HG03342 (cell line): ENCODE data around the gene PON1.

Source experiments
- ATAC-seq: cut with Tn5 transposase; IDR thresholded peaks from one replicate; pipeline ENCODE4 v1.9.1; 2021; ENCODE audit warnings: mild to moderate bottlenecking, moderate library complexity; ENCODE audit not compliant: unreplicated experiment

Gene PON1

DNA sequence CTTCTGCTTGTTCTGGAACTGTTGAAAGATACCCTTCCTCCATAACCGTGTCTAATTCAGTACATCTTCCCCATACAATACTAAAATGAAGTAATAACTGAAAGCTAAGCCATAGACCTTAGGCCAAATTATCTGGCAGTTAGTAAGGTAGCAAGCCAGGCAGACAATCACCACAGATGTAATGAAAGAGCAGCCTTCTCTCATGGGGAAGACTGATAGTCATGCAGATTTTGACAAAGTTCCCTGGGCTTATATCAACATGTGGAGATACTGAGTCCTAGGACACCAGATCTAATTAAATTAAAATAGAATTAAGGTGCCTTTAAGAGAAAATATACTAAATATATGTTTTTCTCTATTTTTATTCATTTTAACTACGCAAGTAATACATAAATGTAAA, 61.5 kb downstream of the PON1 start:
- ATAC-seq = no peak

DNA sequence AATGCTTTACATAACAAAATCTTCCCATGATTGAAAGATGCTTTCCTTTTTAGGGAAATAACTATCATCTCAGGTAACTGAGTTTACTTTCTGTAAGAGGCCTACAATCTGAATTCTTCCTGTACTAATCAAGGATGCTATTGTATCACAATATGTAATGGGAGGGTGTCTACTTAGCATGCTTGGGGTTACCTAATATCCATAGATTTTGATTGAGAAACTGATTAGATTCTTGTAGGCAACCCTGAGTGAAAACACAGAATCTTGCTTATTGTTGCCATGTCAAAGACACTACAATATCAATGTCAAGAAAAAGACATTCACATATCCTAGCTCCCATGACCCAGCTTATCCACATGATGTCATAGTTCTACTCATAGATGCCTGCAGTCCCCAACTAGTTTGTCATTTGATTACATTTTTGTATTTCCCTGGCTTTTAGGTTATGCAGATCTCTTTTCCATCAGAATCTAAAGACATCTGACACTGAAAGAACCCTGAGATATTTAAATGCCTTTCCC, 62.4 kb downstream of the PON1 start:
- ATAC-seq = no peak

DNA sequence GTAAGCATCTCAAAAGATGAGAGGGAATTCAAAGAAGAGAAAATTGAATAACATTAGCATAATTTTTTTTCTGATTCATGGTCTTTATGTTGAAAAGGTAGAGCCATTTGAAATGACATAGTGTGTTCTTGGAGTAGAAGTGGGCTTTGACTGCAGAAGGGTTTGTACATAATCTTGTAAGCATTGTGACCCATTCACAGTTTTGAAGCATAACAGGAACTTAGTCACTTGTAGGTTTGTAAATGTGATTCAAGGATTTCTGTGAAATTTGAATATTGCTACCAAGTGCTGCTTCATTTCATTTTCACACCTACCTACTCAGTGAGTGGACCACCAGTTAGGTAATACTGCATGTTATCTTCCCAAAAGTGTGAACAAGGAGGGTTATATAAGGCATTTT, 68.6 kb downstream of the PON1 start:
- no peak for ATAC-seq

DNA sequence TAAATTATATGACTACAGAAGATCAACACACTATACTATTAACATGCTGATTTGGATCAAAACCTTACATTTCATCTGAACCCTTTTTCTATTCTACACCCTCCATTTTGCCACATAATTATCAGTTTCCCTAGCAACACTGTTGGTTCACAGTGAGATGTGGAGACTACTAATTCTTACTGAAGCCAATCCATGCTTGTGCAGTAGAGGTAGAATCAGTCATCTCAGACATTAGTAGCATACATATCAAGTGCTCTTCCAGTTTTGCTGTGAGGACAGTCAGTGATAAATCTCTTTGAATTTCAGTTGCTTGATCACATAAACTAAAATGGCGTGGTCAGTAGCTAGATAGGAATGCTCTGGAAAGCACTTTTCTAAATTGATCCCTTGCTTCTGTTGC, 70.3 kb downstream of the PON1 start:
- ATAC-seq = no peak

DNA sequence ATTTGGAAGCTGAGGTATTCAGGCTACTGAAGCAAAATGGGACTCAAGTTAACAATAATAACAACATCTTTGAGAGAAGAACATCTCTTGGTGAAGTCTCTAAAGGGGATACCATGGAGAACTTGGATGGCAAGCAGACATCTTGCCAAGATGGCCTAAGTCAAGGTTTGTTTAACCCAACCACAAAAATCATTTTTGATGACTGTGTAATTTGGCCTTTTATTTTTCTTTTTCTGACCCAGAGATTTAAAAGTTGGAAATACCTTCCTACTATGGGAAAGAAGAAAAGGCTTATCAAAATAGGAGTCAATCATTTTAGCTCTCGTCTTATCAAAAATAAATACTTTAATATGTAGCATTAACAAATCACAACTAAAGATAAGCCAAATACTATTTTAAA, 72.4 kb downstream of the PON1 start:
- no peak for ATAC-seq

DNA sequence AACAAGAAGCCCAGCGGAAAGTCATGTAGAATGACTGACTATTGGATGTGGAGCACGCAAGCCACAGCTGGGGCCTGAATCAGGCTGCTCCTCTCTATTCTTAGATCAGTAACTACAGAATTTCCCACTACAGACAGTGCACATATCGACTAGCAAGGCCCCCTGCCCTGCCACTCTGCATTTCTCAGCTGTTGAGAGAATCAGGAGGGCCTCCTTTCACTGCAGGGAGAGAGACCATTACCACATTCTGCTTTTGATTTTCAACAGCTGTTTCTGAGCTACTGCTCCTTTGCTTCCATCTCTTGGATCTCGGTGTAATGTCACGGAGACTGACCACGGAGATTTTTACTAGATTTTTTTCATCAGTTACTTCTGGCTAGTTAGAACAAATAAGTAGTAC, 73.8 kb downstream of the PON1 start:
- no peak for ATAC-seq
